K562 (cell line): Measurements from ENCODE around the gene GDF11. TPM values are rescaled to one million over a fixed set of nuclear protein-coding genes. Genes with fewer than 3 reads are reported as not detected.
A peak's percentile ranks its signal among the peaks of the same experiment; 100 is the strongest.

ENCODE experiments used
- ATAC-seq: fragments of 200-7000 bp; cut with Tn5 transposase; 3 replicates; pipeline ENCODE4 v1.9.1; 2020; ENCODE audit warnings: moderate library complexity
- BruUV-seq: library from RNA; stranded (reverse); fragments of 400-500 nt; replicated peaks from 2 replicates; lab custom pipeline; 2021; lab: Mats Ljungman, UMichigan
- CTCF ChIA-PET: fragments of 300-600 bp; formaldehyde crosslinking; extraction: SDS; loops from one replicate; lab custom pipeline; 2021; ENCODE audit warnings: low intra/inter-chr PET ratio; lab: Yijun Ruan, JAX
- POLR2A ChIA-PET: fragments of 300-600, 350-650 bp; sonication (Branson Sonifier 250); formaldehyde crosslinking; extraction: SDS; loops from one replicate; lab custom pipeline; 2021; ENCODE audit warnings: antibody characterized with exemption, inconsistent platforms; lab: Yijun Ruan, JAX
- DNase-seq, 4 experiments: peaks; one replicate each; pipeline versions ENCODE4 v3.0.0 to v3.0.0-alpha.2; 2011 to 2018; ENCODE audit warnings: low spot score in 3 of 4, mixed read lengths in 3 of 4; ENCODE audit errors: extremely low read depth in 1 of 4
- FAIRE-seq: peaks from 2 replicates; lab custom pipeline; 2011; peaks lifted over from hg19 to GRCh38; lab: Jason Lieb, UNC
- H2AFZ ChIP-seq: 2 replicates; pipeline ENCODE4 v1.6.0; 2011; ENCODE audit warnings: low read depth, low read length, control low read depth, inconsistent platforms
- H3K27ac ChIP-seq: fragments of 200-600 bp; 3 replicates; pipeline ENCODE4 v1.8.0; 2011; ENCODE audit warnings: low read depth, mild to moderate bottlenecking, control low read depth, inconsistent platforms, low read length, moderate library complexity, mixed read lengths; ENCODE audit errors: extremely low read depth
- H3K27me3 ChIP-seq, 2 experiments: fragments of 300-600 bp in 1 of 2; 2 replicates in 1 of 2; 3 replicates in 1 of 2; pipeline versions ENCODE4 v1.6.0 to v1.8.0; 2011; ENCODE audit warnings: inconsistent platforms in 2 of 2, low read length in 2 of 2, mild to moderate bottlenecking in 1 of 2, mixed read lengths in 1 of 2, moderate library complexity in 1 of 2; ENCODE audit not compliant: control insufficient read depth in 2 of 2, insufficient read depth in 2 of 2
- H3K36me3 ChIP-seq: fragments of 300-600 bp; 3 replicates; pipeline ENCODE4 v1.8.0; 2011; ENCODE audit warnings: mild to moderate bottlenecking, low read length, inconsistent platforms; ENCODE audit not compliant: control insufficient read depth, insufficient read depth
- H3K4me1 ChIP-seq, 2 experiments: fragments of 200-600 bp in 1 of 2; replicated peaks in 1 of 2; 2 replicates in 1 of 2; 3 replicates in 1 of 2; pipeline versions ENCODE4 v1.5.1 to v1.8.0; 2011; ENCODE audit warnings: inconsistent platforms in 2 of 2, low read length in 2 of 2, mild to moderate bottlenecking in 1 of 2, mixed read lengths in 1 of 2, moderate library complexity in 1 of 2; ENCODE audit not compliant: control insufficient read depth in 2 of 2, insufficient read depth in 2 of 2
- H3K4me2 ChIP-seq: 2 replicates; pipeline ENCODE4 v1.6.1; 2011; ENCODE audit warnings: low read length, control low read depth, inconsistent platforms, mixed read lengths; ENCODE audit not compliant: insufficient read depth
- H3K4me3 ChIP-seq: fragments of 200-600 bp; sonication (generic), shearing (Covaris generic); 2 replicates; pipeline ENCODE4 v1.5.1; 2016; ENCODE audit warnings: control low read depth, inconsistent platforms
- H3K79me2 ChIP-seq: fragments of 200-600 bp; 3 replicates; pipeline ENCODE4 v1.8.0; 2011; ENCODE audit warnings: low read length, inconsistent platforms; ENCODE audit not compliant: control insufficient read depth, insufficient read depth
- H3K9ac ChIP-seq, 2 experiments: 2 replicates each; pipeline versions ENCODE4 v1.6.0 to v1.6.1; 2011; ENCODE audit warnings: low read depth in 2 of 2, low read length in 2 of 2, control low read depth in 1 of 2, inconsistent platforms in 1 of 2, mild to moderate bottlenecking in 1 of 2, mixed read lengths in 1 of 2; ENCODE audit not compliant: insufficient read depth in 1 of 2
- H3K9me1 ChIP-seq: one replicate; pipeline ENCODE4 v1.6.0; 2011; ENCODE audit warnings: inconsistent platforms, mild to moderate bottlenecking, low read length, moderate library complexity; ENCODE audit not compliant: control insufficient read depth, insufficient read depth
- H3K9me3 ChIP-seq: replicated peaks from 2 replicates; pipeline ENCODE4 v1.5.1; 2011; ENCODE audit warnings: low read depth, low read length, inconsistent platforms; ENCODE audit not compliant: control insufficient read depth, insufficient read depth
- H4K20me1 ChIP-seq: replicated peaks from 2 replicates; pipeline ENCODE4 v1.6.1; 2011; ENCODE audit warnings: low read length, inconsistent platforms, mixed read lengths; ENCODE audit not compliant: control insufficient read depth, insufficient read depth
- COPS2 ChIP-seq: fragments of 450-650 bp; conservative IDR thresholded peaks from 2 replicates; pipeline ENCODE4 v1.6.1; 2016; ENCODE audit warnings: mild to moderate bottlenecking, moderate library complexity
- EGR1 ChIP-seq: fragments of 450-650 bp; conservative IDR thresholded peaks from 2 replicates; pipeline ENCODE4 v1.6.1; 2017; ENCODE audit warnings: mild to moderate bottlenecking
- LCOR ChIP-seq: sonication (generic); formaldehyde crosslinking; IDR thresholded peaks from 2 replicates; pipeline ENCODE4 v1.8.0; 2022; ENCODE audit warnings: mild to moderate bottlenecking, missing genetic modification reagents
- PTRF ChIP-seq: fragments of 450-650 bp; IDR thresholded peaks from 2 replicates; pipeline ENCODE4 v1.6.1; 2016; ENCODE audit warnings: mild to moderate bottlenecking, missing genetic modification characterization, missing compliant biosample characterization
- TSC22D4 ChIP-seq: fragments of 450-650 bp; IDR thresholded peaks from 2 replicates; pipeline ENCODE4 v1.6.1; 2016; ENCODE audit warnings: missing genetic modification characterization, missing biosample characterization, control low read depth
- ZFX ChIP-seq: sonication (generic); formaldehyde crosslinking; IDR thresholded peaks from 2 replicates; pipeline ENCODE4 v1.8.0; 2022; ENCODE audit warnings: mild to moderate bottlenecking, missing genetic modification reagents, moderate library complexity
- ZNF561 ChIP-seq: fragments of 450-650 bp; formaldehyde crosslinking; conservative IDR thresholded peaks from 2 replicates; pipeline ENCODE4 v1.4.0; 2020; ENCODE audit warnings: mild to moderate bottlenecking, moderate library complexity
- ZNF668 ChIP-seq: fragments of 250-450 bp; sonication (Bioruptor Pico); IDR thresholded peaks from 2 replicates; pipeline ENCODE4 v1.8.0; 2022; ENCODE audit warnings: mild to moderate bottlenecking, inconsistent platforms
- ZNF766 ChIP-seq: fragments of 200-800 bp; sonication (Bioruptor generic); conservative IDR thresholded peaks from 2 replicates; pipeline ENCODE4 v1.6.1; 2016; ENCODE audit warnings: missing genetic modification characterization, missing compliant biosample characterization
- WGBS: fragments of 100-300 bp; shearing (Covaris generic); methylation state at CpG from one replicate; pipeline ENCODE4 v1.1.6; 2016; ENCODE audit warnings: low coverage, mixed read lengths; ENCODE audit not compliant: insufficient coverage; ENCODE audit errors: missing lambda C conversion rate; 5-methylcytosine and 5-hydroxymethylcytosine counted together
- in situ Hi-C: fragments of 300-500 bp; cut with MboI; formaldehyde crosslinking; loops from 4 replicates; pipeline ENCODE4 v1.15.0; 2018; ENCODE audit warnings: inconsistent platforms, mixed read lengths
- intact Hi-C: fragments of 100-400 bp; cut with micrococcal nuclease; formaldehyde crosslinking; loops from 2 replicates; pipeline ENCODE4 v1.14.2; 2022
- polyA plus RNA-seq, 8 experiments: library from polyadenylated mRNA; depleted of rRNA in 4 of 8; stranded (reverse) in 5 of 8; unstranded in 3 of 8; fragments of >200 nt; fragmentation: Nextera tagmentation in 2 of 8; fragmentation: Illumina TruSeq in 1 of 8; extraction: Ambion mirVana in 2 of 8; extraction: Trizol in 1 of 8; gene quantifications; 2 replicates each; pipeline versions ENCODE4 v1.2.1 to v1.2.3, GENCODE V29; 2011 to 2014; ENCODE audit warnings: inconsistent platforms in 1 of 8, missing spikeins in 1 of 8
- total RNA-seq, 7 experiments: library from RNA; depleted of rRNA in 6 of 7; stranded (reverse); fragments of >200 nt in 6 of 7; fragmentation: Illumina TruSeq in 2 of 7; extraction: Trizol in 2 of 7; gene quantifications; 2 replicates each; pipeline versions ENCODE4 v1.2.1 to v1.2.3, GENCODE V29; 2011 to 2021; ENCODE audit warnings: low replicate concordance in 1 of 7

Gene GDF11
- total and polyA plus RNA-seq, 9 of the 15 experiments (the other 6 are each of a cell fraction or from before 2014, with no cell fraction given): 1.4 to 15.7 (median 4.8) TPM

- WGBS: 43% methylated on average over 2 of the region's 4 CpGs
- Histone ChIP-seq H2AFZ (no peak overlapping the region), H3K9me1 (no peaks in the 10 kb centered on the region), H3K4me2 (no peak overlapping the region), H3K9ac (peak overlapping the region in 1 of 2 experiments; percentile 31; a peak in 1 of 4 replicates), H3K79me2 (peaks cover 6% of the 10 kb centered on the region; the same call in 2 of the 3 replicates), H3K4me1 (peaks cover 19 to 22% of the 10 kb centered on the region in 2 experiments; a peak in 4 of 5 replicates), H3K36me3 (no peaks in the 10 kb centered on the region; the same call in 2 of the 3 replicates), H3K27me3 (no peaks in the 10 kb centered on the region), H3K27ac (0 out of 3 replicates have a peak overlapping the region, but pooled peaks have one; percentile 9), H3K9me3 (no peaks in the 10 kb centered on the region), H3K4me3 (no peak overlapping the region), H4K20me1 (no peaks in the 10 kb centered on the region)
- TF ChIP-seq EGR1 (peak; percentile 47), PTRF (tag) (no peak)
- ChIA-PET CTCF (no interaction called here), POLR2A (interaction anchor here (1.1 to 2.8 kb wide), 2 partner anchors 9 to 11 kb away, joined by 3 to 11 read pairs; partner anchors contain the start of gene CD63)
- no peak for FAIRE-seq
- no peak for ATAC-seq
- no peak for DNase-seq
- no TSS peak for BruUV-seq
- in situ Hi-C loops (no loop called here), intact Hi-C loops (no loop called here)
Observed at GRCh38 chr12:55718015-55718414, 24.9 kb upstream of the GDF11 start.

- H4K20me1 ChIP-seq: 0 out of 2 replicates have a peak, but pooled peaks cover 2% of the 10 kb centered on the region
- ChIA-PET POLR2A (interaction anchor here (0.5 to 1.3 kb wide), 6 partner anchors 8 to 600 kb away, joined by 3 to 6 read pairs (median 4); no protein-coding TSS in a partner anchor), CTCF (no interaction called here)
- BruUV-seq: no TSS peak
- H3K36me3 ChIP-seq: peaks cover 6% of the 10 kb centered on the region; the same call in 2 of the 3 replicates
- no peak overlapping the region for H2AFZ ChIP-seq
- 0 out of 4 replicates have a peak overlapping the region, but pooled peaks of 1 of the 2 experiments have one; percentile 29 for H3K9ac ChIP-seq
- no peak overlapping the region for H3K27ac ChIP-seq
- no peaks in the 10 kb centered on the region for H3K27me3 ChIP-seq
- H3K9me3 ChIP-seq: no peaks in the 10 kb centered on the region
- WGBS: 71% methylated on average over 2 of the region's 4 CpGs
- DNase-seq: no peak
- no peaks in the 10 kb centered on the region for H3K9me1 ChIP-seq
- no peak for TF ChIP-seq LCOR (CRISPR knock-in tag)
- no peak for TF ChIP-seq TSC22D4 (tag)
- TF ChIP-seq COPS2: no peak
- TF ChIP-seq ZFX: no peak
- TF ChIP-seq ZNF668 (CRISPR knock-in tag): no peak
- TF ChIP-seq ZNF766: no peak
- TF ChIP-seq ZNF561: no peak
- TF ChIP-seq, all 486 proteins: peak for 0
- Histone ChIP-seq H3K4me2 (no peak overlapping the region), H3K4me3 (no peak overlapping the region), H3K79me2 (peaks cover 6% of the 10 kb centered on the region; the same call in 2 of the 3 replicates), H3K4me1 (peaks cover 18 to 23% of the 10 kb centered on the region in 2 experiments; a peak in 4 of 5 replicates)
- in situ Hi-C loops: no loop called here
- ATAC-seq (no peak), FAIRE-seq (no peak)
- intact Hi-C loops: no loop called here
Observed at GRCh38 chr12:55718624-55719275, 24.2 kb upstream of the GDF11 start.
